Stimulated activated CD8-positive, alpha-beta memory T cell treated with anti-CD3 and anti-CD28 coated beads, Interleukin-15, amount 100 ng/mL, for 24 hours (primary cell): ENCODE results near the gene SNRPA1.

Source experiments
- DNase-seq: peaks from one replicate; pipeline ENCODE4 v3.0.0-alpha.2; 2020; ENCODE audit warnings: low read depth

The SNRPA1 gene

DNA sequence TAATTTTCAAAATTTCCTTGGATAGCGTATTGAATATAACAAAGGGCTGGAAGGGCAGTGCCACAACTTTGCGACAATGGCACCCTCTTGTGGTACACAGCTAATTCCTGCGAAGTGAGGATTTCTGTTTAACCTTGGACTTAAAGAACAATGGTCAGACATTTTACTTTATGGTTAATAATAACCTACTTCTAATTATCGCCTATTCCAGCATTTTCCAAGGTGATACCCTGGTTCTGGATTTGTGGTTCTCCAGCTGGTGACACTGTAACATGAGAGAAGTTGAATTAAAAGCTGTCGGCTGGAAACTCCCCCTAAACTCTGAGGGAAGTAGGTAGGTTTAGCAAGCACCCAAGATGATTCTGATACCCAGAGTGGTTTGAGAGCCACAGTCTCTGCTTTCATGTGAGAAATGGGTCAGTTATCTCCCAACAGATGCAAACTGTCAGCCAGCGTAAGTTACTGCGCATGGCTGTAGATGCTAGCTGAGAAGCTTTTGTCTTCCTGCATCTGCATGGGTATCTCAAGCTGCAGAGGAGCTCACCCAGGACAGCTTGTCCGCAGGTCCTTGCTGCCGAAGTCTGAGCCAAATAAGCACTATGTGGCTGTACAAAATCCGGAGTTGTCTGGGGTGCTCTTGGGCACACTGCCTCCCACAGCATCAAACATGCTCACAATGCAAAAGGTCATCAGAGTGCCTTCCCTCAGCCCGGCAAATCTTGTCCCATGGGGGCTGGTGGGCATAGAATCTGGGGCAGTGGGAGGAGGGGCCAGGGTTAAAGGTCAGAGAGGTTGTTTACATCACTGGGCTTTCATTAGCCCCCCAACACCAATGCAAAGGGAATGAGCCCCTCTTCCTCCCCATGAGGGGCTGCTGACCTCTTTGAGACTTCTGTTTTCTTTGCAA, 36.6 kb downstream of the SNRPA1 start:
- no peak for DNase-seq

DNA sequence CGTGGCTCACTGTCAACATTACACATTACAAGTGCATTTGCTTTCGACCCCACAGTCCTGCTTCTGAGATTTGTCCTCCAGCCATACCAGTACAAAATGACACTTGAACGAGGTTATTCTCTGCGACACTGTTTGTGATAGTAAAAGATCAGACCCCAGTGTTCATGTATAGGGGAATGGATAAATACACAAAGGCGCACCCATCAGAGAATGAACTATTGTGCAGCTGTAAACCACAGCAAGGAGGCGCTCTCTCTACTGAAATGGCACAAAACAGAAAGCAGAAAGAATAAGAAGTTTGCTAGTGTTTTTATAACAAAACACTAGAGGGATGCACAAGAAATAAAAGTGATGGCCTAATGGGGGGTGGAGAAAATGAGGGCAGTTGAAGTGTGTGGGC, 38.3 kb downstream of the SNRPA1 start:
- no peak for DNase-seq

DNA sequence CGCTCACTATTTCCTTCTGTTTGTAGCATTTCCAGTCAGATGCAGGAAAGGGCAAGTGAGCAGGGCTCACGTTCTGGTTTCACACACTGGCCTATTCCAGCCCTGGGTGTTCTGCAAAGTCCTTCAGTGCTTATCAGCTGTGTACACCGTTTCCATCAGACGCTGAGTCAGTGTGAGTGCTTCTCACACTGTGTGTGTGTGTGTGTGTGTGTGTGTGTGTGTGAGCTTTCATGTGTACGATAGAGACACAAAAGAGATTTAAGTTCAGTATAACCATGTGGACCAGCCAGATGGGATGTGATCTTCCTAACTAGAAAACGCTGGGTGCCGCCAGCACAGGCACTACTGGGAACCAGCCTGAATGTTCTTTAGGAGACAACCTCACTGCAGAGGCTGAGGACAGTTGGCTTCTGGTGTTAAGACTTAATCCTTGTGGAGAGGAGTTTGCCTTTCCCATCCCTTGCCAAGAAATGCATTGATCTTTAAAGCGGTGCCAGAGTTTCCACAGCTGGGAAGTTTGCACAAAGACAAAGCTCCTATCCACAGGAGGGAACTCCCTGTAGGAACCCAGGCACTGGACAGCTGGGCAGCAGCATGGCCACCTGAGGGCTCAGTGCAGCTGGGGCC, 39.3 kb downstream of the SNRPA1 start:
- DNase-seq, result no peak

DNA sequence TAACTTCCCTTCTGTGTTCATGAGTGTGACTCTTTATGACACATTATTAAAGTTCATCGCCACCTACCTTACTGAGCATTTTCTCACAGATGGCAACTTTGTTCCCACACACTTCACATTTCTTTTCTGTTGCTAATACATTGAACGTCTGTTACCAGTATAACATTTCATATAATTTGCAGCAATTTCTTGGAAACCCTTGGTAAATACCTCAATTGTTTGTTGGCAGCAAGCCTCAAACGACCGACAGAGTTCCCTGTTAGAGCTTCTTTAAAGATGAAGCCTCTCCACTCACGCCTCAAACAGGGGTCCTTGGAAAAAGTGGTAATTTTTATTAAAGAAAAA, 40.0 kb downstream of the SNRPA1 start:
- no peak for DNase-seq

DNA sequence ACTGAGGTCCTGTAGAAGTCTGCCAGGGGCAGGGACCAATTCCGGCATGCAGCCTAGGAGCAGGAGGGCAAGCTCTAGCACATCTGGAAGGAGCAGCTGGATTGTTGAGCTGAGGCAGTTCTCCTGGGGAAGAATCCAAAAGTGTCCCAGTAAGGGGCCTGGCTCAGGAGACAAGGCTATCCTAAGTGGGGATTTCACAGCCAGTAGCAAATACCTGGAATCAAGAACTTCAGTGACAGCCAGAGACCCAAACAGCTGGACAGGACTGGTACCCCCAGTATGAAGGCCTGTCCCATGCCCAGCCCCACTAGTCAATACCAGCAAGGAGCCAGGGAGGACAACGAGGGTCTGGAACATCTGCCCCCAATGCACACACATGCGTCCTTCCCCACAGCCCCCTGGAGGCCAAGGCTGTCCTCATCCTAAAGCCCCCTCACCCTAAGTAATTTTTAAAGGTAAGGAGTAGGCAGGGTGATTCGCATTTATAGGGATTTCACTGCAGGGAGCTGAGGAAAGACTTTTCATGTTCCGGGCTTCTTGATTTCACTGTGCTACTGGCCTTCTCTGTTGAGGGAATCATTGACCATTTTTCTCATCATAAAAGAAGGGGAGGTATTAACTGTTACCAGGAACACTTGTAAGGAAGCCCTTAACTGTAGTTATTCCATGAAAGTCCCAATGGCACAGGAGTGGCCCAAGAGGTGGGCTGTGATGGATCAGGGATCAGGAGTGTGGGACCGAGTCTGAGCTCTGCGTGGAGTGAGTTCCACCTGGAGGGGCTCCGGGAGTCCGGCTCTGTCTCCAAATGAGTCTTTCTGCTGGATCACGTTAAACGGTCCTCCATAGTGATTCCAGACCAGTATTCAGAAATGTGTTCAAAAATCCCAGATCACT, 40.6 kb downstream of the SNRPA1 start:
- no peak for DNase-seq

DNA sequence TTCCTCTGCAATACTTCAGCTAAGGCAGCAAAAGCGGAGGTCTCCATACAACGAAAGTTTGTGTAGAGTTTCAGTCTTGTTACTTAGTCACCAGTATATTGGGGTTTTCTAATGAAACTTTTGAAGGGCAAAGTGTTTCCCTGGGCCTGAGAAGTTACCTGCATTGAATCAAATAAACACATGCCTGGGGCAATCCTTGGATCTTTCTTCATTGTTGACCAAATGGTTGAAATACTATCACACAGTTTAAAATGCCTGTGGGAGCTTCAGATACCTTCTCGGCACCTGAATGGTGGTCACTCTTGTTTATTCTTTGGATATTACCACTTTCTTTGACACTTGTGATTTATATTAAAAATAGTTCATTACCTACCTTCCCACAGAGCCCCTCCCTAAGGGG, 42.2 kb downstream of the SNRPA1 start:
- no peak for DNase-seq

DNA sequence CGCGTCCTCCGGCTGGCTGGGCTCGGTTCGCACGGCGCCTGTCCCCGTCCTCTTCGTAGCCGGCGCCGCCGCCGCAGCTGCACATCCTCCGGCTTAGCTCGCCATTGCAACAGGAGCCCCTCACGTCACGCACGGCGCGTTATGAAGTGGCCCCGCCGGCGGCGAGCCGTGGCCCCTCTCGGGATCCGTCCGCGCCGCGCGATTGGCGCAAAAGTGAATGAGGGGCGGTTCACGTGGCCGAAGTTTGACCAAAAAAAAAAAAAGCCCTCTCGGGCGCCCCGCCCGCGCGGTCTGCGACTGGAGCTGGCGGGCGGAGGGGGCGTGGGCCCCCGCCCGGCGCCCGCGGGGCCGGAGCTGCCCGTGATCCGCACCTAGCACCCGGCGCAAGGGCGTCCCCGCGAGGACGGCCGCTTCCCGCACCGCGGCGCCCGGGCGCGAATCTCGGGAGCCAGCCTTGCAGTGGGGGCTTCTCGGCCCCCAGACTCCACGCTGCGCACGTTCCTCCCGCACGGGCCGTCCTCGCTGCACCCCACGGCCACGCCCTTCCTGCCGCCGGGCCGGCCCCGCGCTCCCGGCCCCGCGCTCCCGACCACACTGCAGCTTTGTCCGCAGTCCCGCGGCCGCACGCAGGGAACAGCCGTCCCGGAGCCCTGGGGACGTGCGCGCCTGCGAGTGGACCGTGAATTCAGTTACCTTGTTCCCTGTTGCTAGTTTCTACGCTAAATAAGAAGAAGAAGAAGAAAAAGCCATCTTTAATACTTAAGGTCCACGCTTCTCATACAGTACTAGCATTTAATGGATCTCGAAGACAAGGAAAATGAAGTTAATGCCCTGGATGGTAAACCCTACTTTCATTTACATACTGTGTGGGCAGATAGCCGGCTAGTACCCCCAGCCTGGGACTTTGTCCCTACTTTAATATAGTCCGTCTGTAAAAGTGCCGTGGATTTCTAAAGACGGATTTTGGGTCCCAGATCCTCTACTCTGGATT, 42.9 kb downstream of the SNRPA1 start, which contains the start of gene CHSY1:
Gene CHSY1, minus strand, starts transcription at position 219 of the 991 bp plus-strand sequence. CDS start 592 bp downstream, outside the sequence.
- peak; percentile 69 for DNase-seq

DNA sequence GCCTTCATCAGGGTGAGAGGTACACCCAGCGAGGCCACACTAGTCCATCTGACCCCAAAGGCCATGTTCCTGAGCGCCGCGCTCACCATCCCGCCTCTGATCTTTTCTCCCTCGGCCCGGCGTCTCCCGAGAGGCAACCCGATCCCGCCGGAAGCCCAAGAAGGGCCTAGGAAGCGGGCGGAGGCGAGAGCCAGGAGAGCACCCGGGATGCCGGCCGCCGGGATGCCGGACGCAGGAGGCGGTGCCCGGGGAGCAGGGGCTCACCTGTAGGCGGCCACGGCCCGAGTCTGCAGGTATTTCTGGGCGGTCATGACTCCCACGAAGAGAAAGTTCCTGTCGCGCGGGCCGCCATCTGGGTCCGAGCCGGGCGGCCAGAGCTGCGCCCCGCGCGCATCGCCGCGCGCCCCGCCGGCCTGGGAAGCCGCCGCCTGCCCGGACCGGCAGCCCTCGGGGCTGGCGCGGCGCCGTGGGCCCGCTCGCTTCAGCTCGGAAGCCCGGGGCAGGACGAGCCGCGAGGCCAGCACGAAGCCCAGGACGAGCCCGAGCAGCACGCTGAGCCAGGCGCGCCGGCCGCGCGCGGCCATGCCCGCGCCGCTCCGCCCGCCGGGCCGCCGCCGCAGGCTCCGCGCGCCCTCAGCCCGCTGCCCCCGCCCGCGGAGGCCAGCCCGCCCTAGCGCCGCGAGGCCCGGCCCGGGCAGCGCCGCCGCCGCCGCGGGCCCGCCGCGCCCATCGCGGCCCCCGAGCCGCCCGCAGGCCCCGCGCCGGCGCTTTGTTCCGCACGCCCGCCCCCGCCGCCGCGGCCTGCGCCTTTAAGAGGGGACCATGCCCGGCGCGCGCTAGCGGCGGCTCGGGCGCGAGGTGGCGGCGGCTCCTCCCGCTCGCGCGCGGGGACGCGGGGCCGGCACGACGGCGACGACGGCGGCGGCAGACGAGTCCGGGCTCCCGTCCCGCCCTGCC, 43.9 kb downstream of the SNRPA1 start:
- DNase-seq, result peak; percentile 21

DNA sequence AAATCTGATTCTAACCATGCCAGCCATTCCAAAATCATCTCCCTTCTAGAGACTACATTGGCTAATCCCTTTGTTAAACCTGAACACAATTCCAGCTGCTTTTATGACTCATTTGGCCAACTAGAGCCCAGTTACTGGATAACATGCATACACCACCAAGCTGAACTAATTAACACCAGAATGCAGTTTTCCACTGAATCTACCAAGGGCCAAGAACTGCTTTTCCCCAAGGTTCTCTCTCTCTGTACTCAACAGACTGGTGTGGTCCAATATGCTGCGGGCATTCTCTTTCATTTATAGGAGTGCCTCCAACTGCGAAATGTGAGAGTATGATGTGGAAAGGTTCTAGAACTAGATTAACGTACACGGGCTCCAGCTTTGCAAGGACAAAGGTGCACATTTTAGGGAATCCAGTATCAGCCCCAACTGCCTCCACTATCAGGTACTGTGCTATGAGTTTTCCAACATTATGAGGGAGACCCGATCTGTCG, 44.7 kb downstream of the SNRPA1 start:
- DNase-seq, result no peak

DNA sequence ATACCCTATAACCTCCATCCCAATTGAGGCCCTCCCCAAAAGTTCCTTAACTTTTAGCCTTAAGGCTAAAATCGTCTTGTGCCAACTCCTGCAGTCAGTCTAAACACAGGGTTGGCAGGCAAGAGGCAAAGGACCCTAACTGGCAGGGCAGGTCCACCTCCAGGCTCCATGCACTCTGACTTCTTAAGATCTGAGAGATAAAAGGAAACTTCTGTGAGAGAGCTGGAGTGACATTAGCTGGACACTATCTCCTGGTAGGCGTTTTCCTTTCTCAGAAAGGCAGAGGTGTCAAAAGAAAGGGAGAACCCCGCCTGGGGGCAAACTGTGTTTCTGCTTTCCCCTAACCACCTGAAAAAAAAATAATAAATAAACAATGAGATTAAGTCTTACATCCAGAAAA, 46.8 kb downstream of the SNRPA1 start:
- DNase-seq, result no peak

DNA sequence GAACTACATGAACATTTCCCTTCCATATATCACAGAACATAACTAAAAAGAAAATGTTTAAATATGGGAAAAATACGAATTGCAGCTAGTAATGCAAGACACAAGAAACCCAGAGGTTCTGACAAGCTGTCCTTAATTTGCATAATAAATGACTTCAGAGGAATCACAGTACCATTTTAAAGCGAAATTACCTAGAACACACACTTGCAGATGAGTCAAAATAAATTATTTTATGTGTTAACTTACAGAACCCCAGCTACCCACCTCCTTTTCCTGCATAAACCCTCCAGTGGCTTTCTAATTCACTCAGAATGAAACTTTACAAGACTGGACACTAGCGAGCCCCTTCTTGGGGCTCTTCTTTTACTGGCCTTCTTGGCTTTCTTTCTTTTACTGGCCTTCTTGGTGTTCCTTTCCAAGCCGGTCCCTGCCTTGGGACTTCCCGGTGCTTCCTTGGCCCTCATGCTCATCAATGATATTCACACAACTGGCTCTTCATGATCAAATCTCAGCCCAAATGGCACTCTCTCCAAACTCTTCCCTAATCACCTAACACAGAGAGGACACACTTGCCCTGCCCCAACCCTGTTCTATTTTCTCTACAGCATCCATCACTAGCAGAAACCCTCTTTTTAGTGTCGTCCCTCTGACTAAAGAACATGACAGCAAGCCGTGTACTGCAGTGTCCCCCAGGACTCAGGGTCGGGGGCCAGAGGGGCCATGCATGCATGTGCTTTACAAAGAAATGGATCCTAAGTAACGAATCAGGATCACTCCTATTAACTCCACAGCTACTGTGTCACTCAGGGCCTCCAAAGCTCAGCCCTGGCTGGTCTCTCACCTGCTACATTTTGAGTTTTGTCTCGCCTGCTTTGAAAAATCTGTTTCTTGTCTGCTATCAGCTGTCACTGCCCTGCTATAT, 48.0 kb downstream of the SNRPA1 start:
- DNase-seq, result no peak

DNA sequence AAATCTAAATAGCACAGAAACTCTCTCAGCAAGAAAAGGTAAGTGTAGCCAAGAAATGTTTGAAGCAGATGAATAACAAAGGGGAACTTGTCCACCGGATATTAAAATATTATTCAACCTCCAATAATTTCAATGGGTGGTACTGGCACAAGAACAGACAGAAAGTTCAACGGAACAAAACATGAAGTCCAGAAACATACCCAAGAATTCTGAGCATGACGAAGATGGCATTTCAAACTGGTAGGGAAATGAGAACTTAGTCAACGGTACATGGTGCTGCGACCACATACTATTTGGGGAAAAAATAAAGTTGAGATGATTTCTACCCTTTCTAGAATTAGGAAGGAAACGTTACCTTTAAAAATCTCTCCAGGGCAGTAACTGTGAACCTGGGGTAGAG, 48.7 kb downstream of the SNRPA1 start:
- no peak for DNase-seq

DNA sequence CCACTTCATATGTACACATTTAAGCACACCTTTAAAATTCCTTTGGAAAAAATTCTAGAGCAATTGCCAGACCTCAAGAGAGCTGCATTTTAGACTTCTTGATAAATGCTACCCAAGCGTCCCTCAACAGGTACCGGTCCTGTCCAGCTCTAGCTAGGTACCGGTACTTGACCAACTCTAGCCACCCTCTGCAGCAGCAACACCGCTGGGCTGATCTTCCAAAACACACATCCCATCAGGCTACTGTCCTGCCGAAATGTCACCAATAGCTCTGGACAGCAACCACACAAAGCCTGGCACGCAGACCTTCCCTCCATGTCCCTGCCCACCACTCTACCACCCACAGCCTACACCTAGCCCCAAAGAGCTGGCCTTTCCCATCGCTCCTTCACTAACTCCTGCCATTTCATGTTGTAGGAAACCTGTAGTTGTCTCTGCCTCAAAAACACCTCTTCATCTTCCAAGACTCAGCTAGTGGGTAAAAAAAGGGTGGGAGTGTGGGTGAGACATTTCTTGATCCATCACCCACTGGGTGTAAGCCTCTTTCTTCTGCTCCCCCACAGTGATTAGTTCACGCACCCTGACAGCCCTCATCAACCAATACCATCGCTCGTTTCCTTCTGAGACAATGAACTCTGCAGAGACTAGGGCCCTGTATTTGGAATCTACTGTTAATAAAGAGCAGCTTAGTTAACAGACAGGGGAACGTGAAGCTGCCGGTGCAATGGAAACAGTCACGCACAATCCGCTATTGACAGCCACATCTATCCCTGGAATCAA, 50.0 kb downstream of the SNRPA1 start:
- DNase-seq, result no peak

DNA sequence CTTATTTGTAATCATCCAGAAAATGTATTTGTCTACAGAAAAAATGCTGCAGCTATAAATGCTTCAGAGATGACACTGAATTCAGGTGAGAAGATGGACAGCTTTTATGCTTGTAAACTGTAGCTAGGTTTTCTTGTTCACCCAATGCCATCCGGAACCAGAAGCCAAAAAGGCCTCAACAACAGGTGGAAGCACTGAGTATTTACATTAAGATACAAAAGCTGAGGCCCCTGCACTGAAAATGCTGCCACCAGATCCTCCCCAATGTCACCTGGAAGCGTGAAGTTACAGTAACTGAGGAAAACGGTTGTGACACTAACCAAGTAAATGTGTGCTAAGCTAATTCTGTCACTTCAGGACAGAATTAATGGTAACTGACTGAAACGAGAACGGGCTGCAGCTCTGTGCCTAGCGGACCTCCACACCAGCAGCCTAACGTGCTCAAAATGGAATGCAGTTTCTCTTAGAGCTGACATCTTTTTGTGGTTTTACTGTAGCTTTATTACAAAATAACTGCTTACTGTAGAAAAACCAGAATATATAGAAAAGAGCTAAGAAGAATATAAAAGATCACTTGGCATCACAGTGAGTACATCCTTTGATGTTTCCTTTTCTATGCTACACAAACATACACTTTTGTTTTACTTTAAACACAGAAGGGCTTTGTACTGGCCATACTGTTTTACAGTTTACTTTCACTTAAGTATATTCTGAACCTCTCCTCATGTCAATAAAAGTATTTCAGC, 50.8 kb downstream of the SNRPA1 start:
- no peak for DNase-seq

DNA sequence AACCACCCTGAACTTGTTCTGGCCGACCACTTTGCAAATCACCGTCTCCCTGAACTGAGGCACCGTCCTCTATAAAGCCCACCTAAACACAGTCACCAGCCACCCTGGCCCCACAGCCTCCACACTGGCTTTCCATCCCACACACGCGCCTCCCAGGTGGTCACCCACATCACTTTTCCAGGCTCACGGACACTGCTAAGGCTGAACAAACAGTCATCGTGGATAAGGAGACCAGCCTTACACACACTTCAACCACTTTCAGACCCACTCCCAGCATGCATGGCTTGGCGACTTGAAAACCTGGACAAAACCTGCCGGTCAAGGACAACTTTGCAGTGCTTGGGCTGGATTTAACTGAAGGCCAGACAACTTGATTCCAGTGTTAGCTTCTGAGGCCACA, 51.6 kb downstream of the SNRPA1 start:
- no peak for DNase-seq

DNA sequence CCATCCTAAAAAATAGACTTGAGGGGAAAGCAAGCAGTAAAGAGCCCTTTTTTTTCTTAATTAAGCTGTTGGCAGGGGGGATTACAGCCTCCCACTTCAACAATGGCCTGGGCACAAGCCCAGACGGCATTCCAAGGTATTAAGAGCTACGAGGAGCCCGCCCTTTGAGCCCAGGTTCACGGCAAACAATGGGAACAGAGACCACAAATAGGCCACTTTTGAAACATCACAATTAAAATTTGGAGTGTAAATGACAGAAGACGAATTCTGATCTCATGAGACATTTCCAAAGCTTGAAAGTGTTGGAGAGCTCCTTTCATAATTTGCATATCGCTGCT, 52.1 kb downstream of the SNRPA1 start:
- DNase-seq, result no peak
